GM23338 (cell line): Measurements from ENCODE around the gene PPIL1. TPM values are rescaled to one million over a fixed set of nuclear protein-coding genes. Genes with fewer than 3 reads are reported as not detected.

Experiments used
- ATAC-seq: fragments of 200-7000 bp; cut with Tn5 transposase; 3 replicates; pipeline ENCODE4 v1.9.1; 2020
- DNase-seq: peaks from one replicate; pipeline ENCODE4 v3.0.0-alpha.2; 2015; ENCODE audit warnings: low spot score
- H2AFZ ChIP-seq: fragments of 200-600 bp; sonication (generic); 2 replicates; pipeline ENCODE4 v1.8.0; 2016; ENCODE audit warnings: antibody characterized with exemption, mild to moderate bottlenecking, moderate library complexity
- H3F3A ChIP-seq: fragments of 200-600 bp; sonication (generic); replicated peaks from 2 replicates; pipeline ENCODE4 v1.8.0; 2017; ENCODE audit warnings: antibody characterized with exemption, mixed run types, low read depth
- H3K27ac ChIP-seq: fragments of 200-600 bp; sonication (generic); 2 replicates; pipeline ENCODE4 v1.6.1; 2016; ENCODE audit warnings: low read depth
- H3K27me3 ChIP-seq: fragments of 200-600 bp; sonication (generic); 2 replicates; pipeline ENCODE4 v1.8.0; 2016; ENCODE audit warnings: mild to moderate bottlenecking, mixed run types, moderate library complexity; ENCODE audit not compliant: insufficient read depth
- H3K36me3 ChIP-seq: fragments of 200-600 bp; sonication (generic); 2 replicates; pipeline ENCODE4 v1.8.0; 2016; ENCODE audit warnings: mild to moderate bottlenecking; ENCODE audit not compliant: insufficient read depth
- H3K4me1 ChIP-seq: fragments of 200-600 bp; sonication (generic); 2 replicates; pipeline ENCODE4 v1.8.0; 2016; ENCODE audit warnings: mild to moderate bottlenecking, moderate library complexity; ENCODE audit not compliant: insufficient read depth
- H3K4me2 ChIP-seq: fragments of 200-600 bp; sonication (generic); 2 replicates; pipeline ENCODE4 v1.7.1; 2017; ENCODE audit warnings: mixed run types
- H3K4me3 ChIP-seq: fragments of 200-600 bp; sonication (generic); 2 replicates; pipeline ENCODE4 v1.6.1; 2016; ENCODE audit warnings: mixed run types
- H3K79me2 ChIP-seq: fragments of 200-600 bp; sonication (generic); replicated peaks from 2 replicates; pipeline ENCODE4 v1.8.0; 2017; ENCODE audit warnings: mild to moderate bottlenecking; ENCODE audit not compliant: insufficient read depth
- H3K9me2 ChIP-seq: fragments of 200-600 bp; sonication (generic); 2 replicates; pipeline ENCODE4 v1.8.0; 2017; ENCODE audit not compliant: insufficient read depth
- H4K20me1 ChIP-seq: fragments of 200-600 bp; sonication (generic); replicated peaks from 2 replicates; pipeline ENCODE4 v1.8.0; 2017; ENCODE audit warnings: mild to moderate bottlenecking; ENCODE audit not compliant: insufficient read depth
- H3K27ac Mint-ChIP-seq: 2 replicates; pipeline ENCODE4 v1.8.0; 2020; ENCODE audit warnings: inconsistent platforms, mild to moderate bottlenecking, moderate library complexity, mixed read lengths
- H3K27me3 Mint-ChIP-seq: 3 replicates; pipeline ENCODE4 v1.8.0; 2022; ENCODE audit warnings: low read depth, mild to moderate bottlenecking, moderate library complexity, mixed read lengths, inconsistent platforms; ENCODE audit not compliant: insufficient read depth, poor library complexity
- H3K36me3 Mint-ChIP-seq: 3 replicates; pipeline ENCODE4 v1.8.0; 2021; ENCODE audit warnings: low read depth, mild to moderate bottlenecking, inconsistent platforms, moderate library complexity, mixed read lengths
- H3K4me1 Mint-ChIP-seq: 3 replicates; pipeline ENCODE4 v1.8.0; 2020; ENCODE audit warnings: mild to moderate bottlenecking, inconsistent platforms, mixed read lengths
- H3K4me3 Mint-ChIP-seq: 3 replicates; pipeline ENCODE4 v1.8.0; 2021; ENCODE audit warnings: moderate library complexity, mild to moderate bottlenecking, inconsistent platforms, mixed read lengths
- H3K9me3 Mint-ChIP-seq: 3 replicates; pipeline ENCODE4 v1.8.0; 2020; ENCODE audit warnings: moderate library complexity, mild to moderate bottlenecking, inconsistent platforms, mixed read lengths
- CREB1 ChIP-seq: fragments of 250-450 bp; sonication (Bioruptor Pico); IDR thresholded peaks from 2 replicates; pipeline ENCODE4 v1.5.0; 2020; ENCODE audit warnings: low read depth, mild to moderate bottlenecking, moderate library complexity
- CTCF ChIP-seq, 2 experiments: fragments of 200-600 bp in 1 of 2; sonication (generic) in 1 of 2; conservative IDR thresholded peaks; 2 replicates each; pipeline versions ENCODE4 v1.5.1 to v1.6.1; 2016 to 2017; ENCODE audit warnings: antibody characterized with exemption in 2 of 2, low read depth in 2 of 2, mild to moderate bottlenecking in 2 of 2, moderate library complexity in 1 of 2
- EZH2 ChIP-seq: fragments of 200-600 bp; sonication (generic); IDR thresholded peaks from one replicate; pipeline ENCODE4 v1.8.0; 2017; ENCODE audit warnings: antibody characterized with exemption, mild to moderate bottlenecking, low read depth; ENCODE audit not compliant: unreplicated experiment
- EZH2phosphoT487 ChIP-seq: fragments of 200-600 bp; sonication (generic); IDR thresholded peaks from one replicate; pipeline ENCODE4 v1.8.1; 2018; ENCODE audit warnings: antibody characterized with exemption; ENCODE audit not compliant: unreplicated experiment
- JUNB ChIP-seq: IDR thresholded peaks from one replicate; pipeline ENCODE4 v1.6.1; 2016; ENCODE audit warnings: antibody characterized with exemption; ENCODE audit not compliant: unreplicated experiment
- NANOG ChIP-seq: IDR thresholded peaks from 2 replicates; pipeline ENCODE4 v1.6.1; 2016; ENCODE audit warnings: antibody characterized with exemption, borderline replicate concordance
- POLR2AphosphoS5 ChIP-seq: IDR thresholded peaks from 2 replicates; pipeline ENCODE4 v1.6.1; 2016; ENCODE audit warnings: antibody characterized with exemption, low read depth
- STAT1 ChIP-seq: IDR thresholded peaks from one replicate; pipeline ENCODE4 v1.6.1; 2016; ENCODE audit warnings: antibody characterized with exemption; ENCODE audit not compliant: unreplicated experiment
- ZNF114 ChIP-seq: fragments of 250-450 bp; sonication (Bioruptor Pico); IDR thresholded peaks from 2 replicates; pipeline ENCODE4 v1.5.0; 2020; ENCODE audit warnings: mild to moderate bottlenecking, moderate library complexity
- ZNF331 ChIP-seq: fragments of 250-450 bp; sonication (Bioruptor Pico); IDR thresholded peaks from 2 replicates; pipeline ENCODE4 v1.5.0; 2020; ENCODE audit warnings: low read depth, mild to moderate bottlenecking, moderate library complexity
- polyA plus RNA-seq: library from polyadenylated mRNA; unstranded; fragments of >200 nt; fragmentation: Nextera tagmentation; extraction: Ambion mirVana; gene quantifications from 2 replicates; pipeline ENCODE4 v1.2.1, GENCODE V29; 2016
- total RNA-seq: library from RNA; depleted of rRNA; stranded (reverse); fragments of >200 nt; shearing (Covaris generic); gene quantifications from 2 replicates; pipeline ENCODE4 v1.2.3, GENCODE V29; 2014
- TF ChIP-seq, protein P1 (sequence below): fragments of 250-450 bp; sonication (Bioruptor Pico); IDR thresholded peaks from 2 replicates; pipeline ENCODE4 v1.5.0; 2020; ENCODE audit warnings: mild to moderate bottlenecking, moderate library complexity
- TF ChIP-seq, protein P2 (sequence below): IDR thresholded peaks from one replicate; pipeline ENCODE4 v1.6.1; 2018; ENCODE audit warnings: antibody characterized with exemption; ENCODE audit not compliant: unreplicated experiment
- TF ChIP-seq, protein P3 (sequence below): IDR thresholded peaks from 2 replicates; pipeline ENCODE4 v1.6.1; 2016; ENCODE audit warnings: antibody characterized with exemption

The PPIL1 gene
- total and polyA plus RNA-seq, 2 experiments from 2014 or later = 57.3 to 79.4 TPM

GRCh38 chr6:36815962-36816735, 58.5 kb downstream of the PPIL1 start:
- H3K9me2 ChIP-seq = no peaks in the 10 kb centered on the region
- ATAC-seq (no peak), DNase-seq (no peak)
- no peak overlapping the region for H3K27ac Mint-ChIP-seq
- no peak overlapping the region for H3K4me3 ChIP-seq
- H3K4me1 Mint-ChIP-seq = peaks cover 20% of the 10 kb centered on the region
- TF ChIP-seq ZNF331 (CRISPR knock-in tag) = no peak
- no peak for TF ChIP-seq EZH2
- no peak for TF ChIP-seq STAT1
- TF ChIP-seq, protein P1, sequence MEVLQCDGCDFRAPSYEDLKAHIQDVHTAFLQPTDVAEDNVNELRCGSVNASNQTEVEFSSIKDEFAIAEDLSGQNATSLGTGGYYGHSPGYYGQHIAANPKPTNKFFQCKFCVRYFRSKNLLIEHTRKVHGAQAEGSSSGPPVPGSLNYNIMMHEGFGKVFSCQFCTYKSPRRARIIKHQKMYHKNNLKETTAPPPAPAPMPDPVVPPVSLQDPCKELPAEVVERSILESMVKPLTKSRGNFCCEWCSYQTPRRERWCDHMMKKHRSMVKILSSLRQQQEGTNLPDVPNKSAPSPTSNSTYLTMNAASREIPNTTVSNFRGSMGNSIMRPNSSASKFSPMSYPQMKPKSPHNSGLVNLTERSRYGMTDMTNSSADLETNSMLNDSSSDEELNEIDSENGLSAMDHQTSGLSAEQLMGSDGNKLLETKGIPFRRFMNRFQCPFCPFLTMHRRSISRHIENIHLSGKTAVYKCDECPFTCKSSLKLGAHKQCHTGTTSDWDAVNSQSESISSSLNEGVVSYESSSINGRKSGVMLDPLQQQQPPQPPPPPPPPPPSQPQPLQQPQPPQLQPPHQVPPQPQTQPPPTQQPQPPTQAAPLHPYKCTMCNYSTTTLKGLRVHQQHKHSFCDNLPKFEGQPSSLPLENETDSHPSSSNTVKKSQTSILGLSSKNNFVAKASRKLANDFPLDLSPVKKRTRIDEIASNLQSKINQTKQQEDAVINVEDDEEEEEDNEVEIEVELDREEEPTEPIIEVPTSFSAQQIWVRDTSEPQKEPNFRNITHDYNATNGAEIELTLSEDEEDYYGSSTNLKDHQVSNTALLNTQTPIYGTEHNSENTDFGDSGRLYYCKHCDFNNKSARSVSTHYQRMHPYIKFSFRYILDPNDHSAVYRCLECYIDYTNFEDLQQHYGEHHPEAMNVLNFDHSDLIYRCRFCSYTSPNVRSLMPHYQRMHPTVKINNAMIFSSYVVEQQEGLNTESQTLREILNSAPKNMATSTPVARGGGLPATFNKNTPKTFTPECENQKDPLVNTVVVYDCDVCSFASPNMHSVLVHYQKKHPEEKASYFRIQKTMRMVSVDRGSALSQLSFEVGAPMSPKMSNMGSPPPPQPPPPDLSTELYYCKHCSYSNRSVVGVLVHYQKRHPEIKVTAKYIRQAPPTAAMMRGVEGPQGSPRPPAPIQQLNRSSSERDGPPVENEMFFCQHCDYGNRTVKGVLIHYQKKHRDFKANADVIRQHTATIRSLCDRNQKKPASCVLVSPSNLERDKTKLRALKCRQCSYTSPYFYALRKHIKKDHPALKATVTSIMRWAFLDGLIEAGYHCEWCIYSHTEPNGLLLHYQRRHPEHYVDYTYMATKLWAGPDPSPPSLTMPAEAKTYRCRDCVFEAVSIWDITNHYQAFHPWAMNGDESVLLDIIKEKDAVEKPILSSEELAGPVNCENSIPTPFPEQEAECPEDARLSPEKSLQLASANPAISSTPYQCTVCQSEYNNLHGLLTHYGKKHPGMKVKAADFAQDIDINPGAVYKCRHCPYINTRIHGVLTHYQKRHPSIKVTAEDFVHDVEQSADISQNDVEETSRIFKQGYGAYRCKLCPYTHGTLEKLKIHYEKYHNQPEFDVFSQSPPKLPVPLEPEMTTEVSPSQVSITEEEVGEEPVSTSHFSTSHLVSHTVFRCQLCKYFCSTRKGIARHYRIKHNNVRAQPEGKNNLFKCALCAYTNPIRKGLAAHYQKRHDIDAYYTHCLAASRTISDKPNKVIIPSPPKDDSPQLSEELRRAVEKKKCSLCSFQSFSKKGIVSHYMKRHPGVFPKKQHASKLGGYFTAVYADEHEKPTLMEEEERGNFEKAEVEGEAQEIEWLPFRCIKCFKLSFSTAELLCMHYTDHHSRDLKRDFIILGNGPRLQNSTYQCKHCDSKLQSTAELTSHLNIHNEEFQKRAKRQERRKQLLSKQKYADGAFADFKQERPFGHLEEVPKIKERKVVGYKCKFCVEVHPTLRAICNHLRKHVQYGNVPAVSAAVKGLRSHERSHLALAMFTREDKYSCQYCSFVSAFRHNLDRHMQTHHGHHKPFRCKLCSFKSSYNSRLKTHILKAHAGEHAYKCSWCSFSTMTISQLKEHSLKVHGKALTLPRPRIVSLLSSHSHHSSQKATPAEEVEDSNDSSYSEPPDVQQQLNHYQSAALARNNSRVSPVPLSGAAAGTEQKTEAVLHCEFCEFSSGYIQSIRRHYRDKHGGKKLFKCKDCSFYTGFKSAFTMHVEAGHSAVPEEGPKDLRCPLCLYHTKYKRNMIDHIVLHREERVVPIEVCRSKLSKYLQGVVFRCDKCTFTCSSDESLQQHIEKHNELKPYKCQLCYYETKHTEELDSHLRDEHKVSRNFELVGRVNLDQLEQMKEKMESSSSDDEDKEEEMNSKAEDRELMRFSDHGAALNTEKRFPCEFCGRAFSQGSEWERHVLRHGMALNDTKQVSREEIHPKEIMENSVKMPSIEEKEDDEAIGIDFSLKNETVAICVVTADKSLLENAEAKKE (CRISPR knock-in tag) = no peak
- TF ChIP-seq, protein P2, sequence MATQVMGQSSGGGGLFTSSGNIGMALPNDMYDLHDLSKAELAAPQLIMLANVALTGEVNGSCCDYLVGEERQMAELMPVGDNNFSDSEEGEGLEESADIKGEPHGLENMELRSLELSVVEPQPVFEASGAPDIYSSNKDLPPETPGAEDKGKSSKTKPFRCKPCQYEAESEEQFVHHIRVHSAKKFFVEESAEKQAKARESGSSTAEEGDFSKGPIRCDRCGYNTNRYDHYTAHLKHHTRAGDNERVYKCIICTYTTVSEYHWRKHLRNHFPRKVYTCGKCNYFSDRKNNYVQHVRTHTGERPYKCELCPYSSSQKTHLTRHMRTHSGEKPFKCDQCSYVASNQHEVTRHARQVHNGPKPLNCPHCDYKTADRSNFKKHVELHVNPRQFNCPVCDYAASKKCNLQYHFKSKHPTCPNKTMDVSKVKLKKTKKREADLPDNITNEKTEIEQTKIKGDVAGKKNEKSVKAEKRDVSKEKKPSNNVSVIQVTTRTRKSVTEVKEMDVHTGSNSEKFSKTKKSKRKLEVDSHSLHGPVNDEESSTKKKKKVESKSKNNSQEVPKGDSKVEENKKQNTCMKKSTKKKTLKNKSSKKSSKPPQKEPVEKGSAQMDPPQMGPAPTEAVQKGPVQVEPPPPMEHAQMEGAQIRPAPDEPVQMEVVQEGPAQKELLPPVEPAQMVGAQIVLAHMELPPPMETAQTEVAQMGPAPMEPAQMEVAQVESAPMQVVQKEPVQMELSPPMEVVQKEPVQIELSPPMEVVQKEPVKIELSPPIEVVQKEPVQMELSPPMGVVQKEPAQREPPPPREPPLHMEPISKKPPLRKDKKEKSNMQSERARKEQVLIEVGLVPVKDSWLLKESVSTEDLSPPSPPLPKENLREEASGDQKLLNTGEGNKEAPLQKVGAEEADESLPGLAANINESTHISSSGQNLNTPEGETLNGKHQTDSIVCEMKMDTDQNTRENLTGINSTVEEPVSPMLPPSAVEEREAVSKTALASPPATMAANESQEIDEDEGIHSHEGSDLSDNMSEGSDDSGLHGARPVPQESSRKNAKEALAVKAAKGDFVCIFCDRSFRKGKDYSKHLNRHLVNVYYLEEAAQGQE = no peak
- TF ChIP-seq CTCF (conservative IDR thresholded peaks at IDR 0.05; ENCODE audit: low read depth in 2 of 2) = no peak
- TF ChIP-seq, protein P3, sequence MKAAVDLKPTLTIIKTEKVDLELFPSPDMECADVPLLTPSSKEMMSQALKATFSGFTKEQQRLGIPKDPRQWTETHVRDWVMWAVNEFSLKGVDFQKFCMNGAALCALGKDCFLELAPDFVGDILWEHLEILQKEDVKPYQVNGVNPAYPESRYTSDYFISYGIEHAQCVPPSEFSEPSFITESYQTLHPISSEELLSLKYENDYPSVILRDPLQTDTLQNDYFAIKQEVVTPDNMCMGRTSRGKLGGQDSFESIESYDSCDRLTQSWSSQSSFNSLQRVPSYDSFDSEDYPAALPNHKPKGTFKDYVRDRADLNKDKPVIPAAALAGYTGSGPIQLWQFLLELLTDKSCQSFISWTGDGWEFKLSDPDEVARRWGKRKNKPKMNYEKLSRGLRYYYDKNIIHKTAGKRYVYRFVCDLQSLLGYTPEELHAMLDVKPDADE = no peak
- no peak for TF ChIP-seq NANOG
- no peak for TF ChIP-seq CREB1 (CRISPR knock-in tag)
- no peak for TF ChIP-seq JUNB
- TF ChIP-seq EZH2phosphoT487 = no peak
- TF ChIP-seq ZNF114 (CRISPR knock-in tag) = no peak
- no peak for TF ChIP-seq POLR2AphosphoS5
- H3K36me3 Mint-ChIP-seq = no peaks in the 10 kb centered on the region
- no peak overlapping the region for H3K4me3 Mint-ChIP-seq
- no peaks in the 10 kb centered on the region for H3K36me3 ChIP-seq
- H3K9me3 Mint-ChIP-seq = no peaks in the 10 kb centered on the region
- H2AFZ ChIP-seq = no peak overlapping the region
- H3K4me1 ChIP-seq = 0 out of 2 replicates have a peak, but pooled peaks cover 5% of the 10 kb centered on the region
- H3F3A ChIP-seq = no peaks in the 10 kb centered on the region
- H3K27me3 Mint-ChIP-seq = peaks cover 2% of the 10 kb centered on the region
- H3K27ac ChIP-seq = no peak overlapping the region
- no peaks in the 10 kb centered on the region for H4K20me1 ChIP-seq
- H3K27me3 ChIP-seq = no peaks in the 10 kb centered on the region
- H3K79me2 ChIP-seq = no peaks in the 10 kb centered on the region
- H3K4me2 ChIP-seq = no peak overlapping the region
